Measurements from ENCODE around the gene DSC3. TPM values are rescaled to one million over a fixed set of nuclear protein-coding genes. Genes with fewer than 3 reads are reported as not detected.

DSC3 gene
- total RNA-seq = under 1 TPM in 2 of 3 donors, not detected in 1; 0.19 to 0.61 TPM
- long read RNA-seq, donor 1 = 0 reads
- long read RNA-seq, donor 2 = 0 reads

- DNase-seq (peak; percentile 20 to 50 (median 49)), ATAC-seq (peak; percentile 71)
- H3K36me3 ChIP-seq (ENCODE audit: low read depth) = no peaks in the 10 kb centered on the region
- TF ChIP-seq CTCF (IDR thresholded peaks at IDR 0.05) = no peak
- no peaks in the 10 kb centered on the region for H3K9me3 ChIP-seq
- intact Hi-C loops (cut with DNase I, micrococcal nuclease) = no loop called here
- H3K4me3 ChIP-seq = no peak within 1 kb of the TSS
- H3K4me1 ChIP-seq (ENCODE audit: low read depth) = peaks cover 18% of the 10 kb centered on the region
These were observed at the start of gene DSC3 for GRCh38 chr18:31042406-31043181. Gene DSC3 (minus strand): TSS chr18:31042742. CDS start chr18:31042660, 82 bp downstream.

GRCh38 chr18:31091350-31091749 is 48.8 kb upstream of the DSC3 start:
- intact Hi-C loops (cut with DNase I, micrococcal nuclease) = no loop called here
- Histone ChIP-seq H3K9me3 (no peaks in the 10 kb centered on the region), H3K36me3 (ENCODE audit: low read depth) (no peaks in the 10 kb centered on the region), H3K4me1 (ENCODE audit: low read depth) (no peaks in the 10 kb centered on the region), H3K4me3 (no peak overlapping the region)
- TF ChIP-seq CTCF (IDR thresholded peaks at IDR 0.05) = no peak
- DNase-seq (no peak), ATAC-seq (no peak)

- no peak for TF ChIP-seq CTCF (IDR thresholded peaks at IDR 0.05)
- DNase-seq = no peak
- Histone ChIP-seq H3K36me3 (ENCODE audit: low read depth) (no peaks in the 10 kb centered on the region), H3K4me1 (ENCODE audit: low read depth) (no peaks in the 10 kb centered on the region), H3K9me3 (no peaks in the 10 kb centered on the region), H3K4me3 (no peak overlapping the region)
- intact Hi-C loops (cut with DNase I, micrococcal nuclease) = no loop called here
- ATAC-seq = no peak
These were observed 46.0 kb upstream of the DSC3 start for GRCh38 chr18:31088532-31088931.

GRCh38 chr18:31079973-31080372 is 37.4 kb upstream of the DSC3 start:
- intact Hi-C loops (cut with DNase I, micrococcal nuclease) = no loop called here
- Histone ChIP-seq H3K4me3 (no peak overlapping the region), H3K4me1 (ENCODE audit: low read depth) (no peaks in the 10 kb centered on the region), H3K9me3 (no peaks in the 10 kb centered on the region), H3K36me3 (ENCODE audit: low read depth) (peaks cover 3% of the 10 kb centered on the region)
- TF ChIP-seq CTCF (IDR thresholded peaks at IDR 0.05) = no peak
- ATAC-seq = no peak
- no peak for DNase-seq

- no peak overlapping the region for H3K4me3 ChIP-seq
- H3K9me3 ChIP-seq = no peaks in the 10 kb centered on the region
- DNase-seq (no peak), ATAC-seq (no peak)
- TF ChIP-seq CTCF (IDR thresholded peaks at IDR 0.05) = no peak
- intact Hi-C loops (cut with DNase I, micrococcal nuclease) = no loop called here
- H3K4me1 ChIP-seq (ENCODE audit: low read depth) = no peaks in the 10 kb centered on the region
- H3K36me3 ChIP-seq (ENCODE audit: low read depth) = peaks cover 3% of the 10 kb centered on the region
These were observed 35.3 kb upstream of the DSC3 start for GRCh38 chr18:31077878-31078277.
